Dermis blood vessel endothelial cell (primary cell): ENCODE data around the gene RCBTB2. TPM values are rescaled to one million over a fixed set of nuclear protein-coding genes. Genes with fewer than 3 reads are reported as not detected.

Experiments
- DNase-seq: peaks from one replicate; pipeline ENCODE4 v3.0.0; 2010
- total RNA-seq: library from RNA; depleted of rRNA; stranded (reverse); fragments of >200 nt; gene quantifications from 2 replicates; pipeline ENCODE4 v1.2.3, GENCODE V29; 2014

The RCBTB2 gene
- total RNA-seq, 1 donor from 2014 or later: 24.8 TPM

DNA sequence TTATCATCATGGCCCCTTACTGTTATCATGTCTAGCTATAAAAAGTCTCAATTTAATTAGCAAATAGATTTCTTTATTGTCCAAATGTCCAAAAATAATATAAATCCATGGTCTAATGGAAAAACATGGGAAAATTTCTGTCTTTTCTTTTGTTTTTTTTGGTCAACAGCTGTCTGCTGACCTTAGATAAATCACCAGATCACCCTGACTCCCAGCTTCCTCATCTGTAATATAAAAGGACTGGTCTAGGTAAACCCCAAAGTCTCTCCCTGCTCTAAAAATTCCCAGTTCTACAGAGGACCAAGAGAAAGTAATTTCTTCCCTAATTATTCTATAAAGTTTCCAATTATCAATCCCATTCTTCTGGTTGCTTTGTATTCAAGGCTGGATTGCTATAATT is 30.7 kb upstream of the RCBTB2 start:
- peak; percentile 39 for DNase-seq

DNA sequence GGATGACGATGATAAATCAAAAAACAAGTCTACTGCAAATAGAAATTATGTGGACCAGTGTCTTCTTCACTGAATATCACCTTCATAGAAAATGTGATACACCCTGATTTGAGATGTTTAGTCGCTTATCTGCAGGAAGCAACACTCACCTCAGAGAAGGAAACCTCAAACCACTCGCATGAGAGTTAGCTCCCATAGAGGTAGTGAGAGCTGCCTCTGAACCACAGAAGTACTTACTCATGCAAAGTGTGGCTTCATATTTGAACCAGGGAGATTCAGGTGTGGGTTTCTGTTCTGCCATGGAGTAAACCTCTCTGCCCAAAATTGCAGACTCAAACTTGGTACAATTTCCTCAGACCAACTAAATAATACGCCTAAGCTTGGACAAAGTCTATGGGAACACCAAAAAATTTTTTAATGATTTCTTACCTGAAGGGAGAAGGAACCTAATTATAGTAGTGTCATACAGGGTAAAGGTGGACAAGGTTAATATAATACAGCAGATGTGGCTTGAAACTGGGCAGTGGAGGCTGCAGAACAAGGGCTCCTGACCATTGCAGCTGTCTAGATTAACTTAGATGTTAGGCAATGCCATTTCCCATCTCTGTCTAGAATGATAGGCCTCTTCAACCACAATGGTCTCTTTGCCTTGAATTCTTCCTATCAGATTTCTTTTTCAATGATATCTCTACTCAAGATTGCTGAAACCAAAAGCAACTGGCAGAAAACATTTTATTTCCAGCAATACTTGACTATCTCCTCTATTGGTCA is 29.6 kb upstream of the RCBTB2 start:
- DNase-seq: no peak

DNA sequence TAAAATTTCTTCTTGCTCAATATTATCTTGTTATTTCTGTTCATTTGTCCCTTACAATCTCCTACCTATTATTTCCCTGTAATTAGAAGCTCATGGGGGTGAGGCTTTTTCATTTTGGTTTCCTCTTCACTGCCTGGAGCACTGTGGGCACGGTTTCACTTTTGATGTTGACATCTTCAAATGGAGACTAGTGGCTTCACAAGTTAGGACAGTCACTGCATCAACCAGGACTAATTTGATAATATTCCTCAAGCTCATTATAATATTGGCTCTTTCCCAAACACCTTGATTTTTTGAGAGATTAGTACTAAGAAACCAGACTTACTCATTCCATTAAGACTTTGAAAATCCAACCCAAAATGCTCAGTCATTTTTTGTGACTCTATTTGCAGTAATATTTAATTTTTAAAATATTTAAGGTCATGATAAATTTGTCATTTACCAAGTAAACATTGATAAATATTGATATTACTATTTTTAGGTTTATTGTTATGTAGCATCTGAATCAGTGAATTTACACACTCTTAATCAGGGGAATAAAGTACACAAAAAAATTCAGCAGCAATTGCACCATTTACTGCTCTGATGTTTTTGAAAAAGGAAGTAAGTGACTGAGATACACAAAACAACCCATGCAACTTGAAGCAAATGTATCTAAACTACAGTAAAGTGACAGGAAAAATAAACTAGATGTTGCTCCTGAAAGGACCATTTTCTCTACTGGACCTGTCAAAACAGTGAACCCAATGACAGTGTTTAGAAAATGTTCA is 28.8 kb upstream of the RCBTB2 start:
- no peak for DNase-seq

DNA sequence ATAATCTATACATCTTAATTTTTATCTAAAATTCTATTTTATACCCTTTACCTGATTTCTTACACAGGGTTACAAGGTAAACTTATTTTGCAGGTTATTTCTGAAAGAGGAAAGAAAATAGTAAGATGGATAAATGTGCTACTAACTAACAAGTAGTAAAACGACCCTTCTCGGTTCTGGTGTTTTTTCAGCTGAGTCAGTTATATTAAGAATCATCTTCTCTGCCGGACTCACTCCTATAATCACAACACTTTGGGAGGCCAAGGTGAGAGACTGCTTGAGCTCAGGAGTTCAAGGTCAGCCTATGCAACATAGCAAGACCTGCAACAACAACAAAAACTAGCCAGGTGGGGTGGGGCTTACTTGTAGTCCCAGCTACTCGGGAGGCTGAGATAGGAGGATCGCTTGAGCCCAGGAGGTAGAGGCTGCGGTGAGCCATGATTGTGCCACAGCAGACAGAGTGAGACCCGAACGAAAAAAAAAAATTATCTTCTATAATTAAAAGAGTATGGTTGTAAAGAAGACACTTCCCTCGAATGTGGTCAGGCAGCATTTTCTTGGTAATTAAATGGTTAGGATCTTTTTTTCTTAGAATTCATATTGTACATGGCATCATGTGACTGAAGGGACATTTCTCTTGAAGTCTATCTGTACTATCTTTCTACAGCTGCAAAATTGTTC is 27.9 kb upstream of the RCBTB2 start:
- DNase-seq: no peak

DNA sequence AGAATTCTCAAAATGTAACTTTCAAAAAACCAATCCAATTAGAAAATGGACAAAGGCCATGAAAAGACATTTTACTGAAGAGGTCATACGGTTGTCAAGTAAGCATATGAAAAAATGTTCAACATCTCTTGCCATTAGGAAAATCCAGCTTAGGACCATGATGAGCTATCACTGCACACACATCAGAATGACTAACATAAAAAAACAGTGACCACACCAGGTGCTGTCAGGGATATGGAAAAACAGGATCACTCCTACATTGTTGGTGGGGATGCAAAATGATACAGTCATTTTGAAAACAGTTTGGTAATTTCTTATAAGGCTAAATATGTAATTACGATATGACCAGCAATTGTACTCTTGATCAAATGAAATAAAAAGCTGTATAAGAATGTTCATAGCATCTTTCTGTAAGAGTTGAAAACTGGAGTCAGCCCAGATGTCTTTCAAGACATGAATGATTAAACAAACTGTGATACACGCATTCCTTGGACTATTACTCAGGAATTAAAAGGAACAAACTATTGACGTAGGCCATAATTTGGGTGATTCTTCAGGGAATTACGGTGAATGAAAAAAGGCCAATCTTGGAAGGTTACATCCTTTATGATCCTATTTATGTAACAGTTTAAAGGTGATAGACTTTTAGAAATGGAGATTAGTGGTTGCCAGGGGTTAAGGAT is 26.9 kb upstream of the RCBTB2 start:
- DNase-seq: no peak

DNA sequence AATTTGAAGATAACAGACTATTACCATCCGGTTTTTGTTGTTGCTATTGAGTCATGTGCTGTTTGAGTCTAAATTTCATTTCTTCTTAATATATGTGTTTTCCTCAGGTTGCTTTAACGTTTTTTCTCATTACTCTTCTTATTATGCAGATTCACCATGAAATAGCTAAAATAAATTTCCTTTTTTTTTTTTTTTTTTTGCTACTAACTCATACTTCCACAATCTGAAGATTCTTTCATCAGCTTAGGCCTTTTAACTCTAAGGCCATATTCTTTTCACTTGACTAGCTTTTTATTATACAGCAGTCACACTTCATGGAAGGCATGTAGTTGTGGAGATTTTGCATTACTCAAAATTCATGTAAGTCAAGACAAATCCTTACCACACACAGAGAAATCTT is 23.9 kb upstream of the RCBTB2 start:
- no peak for DNase-seq

DNA sequence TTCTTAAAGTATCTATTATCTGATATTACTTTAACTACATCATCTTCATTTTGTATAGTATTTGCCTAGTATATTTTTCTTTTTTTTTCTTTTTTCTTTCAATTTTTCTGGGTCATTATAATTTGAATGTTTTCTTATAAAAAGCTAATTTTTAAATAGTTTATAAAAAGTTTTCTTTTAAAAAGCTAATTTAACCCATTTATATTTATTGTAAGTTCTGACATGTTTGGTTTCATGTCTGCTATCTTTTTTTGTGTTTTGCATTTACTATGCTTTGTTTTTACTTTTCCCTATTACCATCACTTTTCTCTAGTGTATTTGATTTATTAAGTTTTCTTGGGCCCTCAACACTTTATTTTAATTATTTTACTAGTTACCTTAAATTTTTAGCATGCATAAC is 22.6 kb upstream of the RCBTB2 start:
- no peak for DNase-seq

DNA sequence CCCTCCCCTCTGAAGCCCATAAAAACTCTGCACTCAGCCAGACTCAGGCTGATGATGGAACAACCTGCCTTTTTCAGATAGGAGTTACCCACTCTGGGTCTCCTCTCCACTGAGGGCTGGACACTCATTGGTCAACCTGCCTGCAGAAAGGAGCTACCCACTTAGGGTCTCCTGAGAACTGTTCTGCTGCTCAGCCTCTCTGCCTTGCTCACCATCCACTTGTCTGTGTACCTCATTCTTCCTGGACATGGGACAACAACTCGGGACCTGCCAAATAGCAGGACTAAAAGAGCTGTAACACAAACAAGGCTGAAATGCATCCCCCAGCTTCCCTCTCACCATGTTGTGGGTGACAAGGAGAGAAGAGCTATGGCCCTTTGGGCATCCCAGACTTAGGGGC is 18.4 kb upstream of the RCBTB2 start:
- no peak for DNase-seq

DNA sequence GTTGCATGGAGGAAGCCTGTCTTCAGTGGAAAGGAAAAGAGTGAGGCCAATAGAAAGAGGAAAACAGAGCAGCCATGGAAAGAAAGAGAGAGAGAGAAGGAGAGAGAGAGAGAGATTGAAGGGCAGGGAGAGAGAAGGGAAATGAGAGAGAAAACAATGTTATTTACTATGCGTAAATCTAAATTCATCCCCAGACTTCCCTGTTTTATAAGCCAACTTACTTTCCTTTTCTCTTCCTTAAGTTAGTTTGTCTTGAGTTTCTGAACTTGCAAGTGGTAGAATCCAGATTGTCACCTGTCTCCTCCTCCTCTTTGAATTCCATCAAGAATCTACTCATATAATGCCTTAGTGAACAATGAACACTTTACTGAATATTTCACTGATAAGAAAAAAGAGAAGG is 16.8 kb upstream of the RCBTB2 start:
- no peak for DNase-seq

DNA sequence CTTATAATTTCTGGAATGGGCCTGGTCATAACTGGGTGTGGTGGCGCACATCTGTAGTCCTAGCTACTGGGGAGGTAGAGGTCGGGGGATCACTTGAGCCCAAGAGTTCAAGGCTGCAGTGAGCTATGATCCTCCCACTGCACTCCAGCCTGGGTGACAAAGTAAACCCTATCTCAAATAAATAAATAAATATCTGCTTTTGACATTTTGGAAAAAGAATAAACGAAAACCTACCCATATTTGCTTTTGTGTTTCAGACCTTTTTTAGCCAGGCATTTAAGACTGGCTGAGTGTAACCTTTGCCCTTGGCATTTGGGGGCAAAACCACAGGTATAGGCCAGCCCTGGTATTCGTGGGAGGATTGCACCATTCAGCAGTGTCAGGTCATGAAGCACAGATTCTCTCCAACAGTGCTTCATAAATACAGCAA is 14.8 kb upstream of the RCBTB2 start:
- no peak for DNase-seq

DNA sequence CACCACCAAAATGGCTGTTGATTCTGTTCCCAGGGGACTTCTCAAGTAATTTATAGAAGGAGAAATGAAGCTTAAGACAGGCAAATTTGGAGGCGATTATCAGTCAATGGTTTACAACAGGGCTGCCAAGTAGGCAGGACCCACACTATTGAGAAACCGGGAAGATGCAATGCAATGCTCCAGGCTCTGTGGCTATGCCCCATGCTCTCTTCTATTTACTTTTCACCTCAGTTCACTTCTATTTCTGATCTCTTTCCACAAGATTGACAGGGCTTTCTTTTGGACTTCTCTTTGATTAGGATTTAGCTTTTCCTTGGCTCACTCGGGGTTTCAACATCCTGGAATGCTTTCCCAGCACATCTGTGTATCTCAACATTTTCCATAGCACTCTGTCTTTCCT is 12.7 kb upstream of the RCBTB2 start:
- DNase-seq: no peak

DNA sequence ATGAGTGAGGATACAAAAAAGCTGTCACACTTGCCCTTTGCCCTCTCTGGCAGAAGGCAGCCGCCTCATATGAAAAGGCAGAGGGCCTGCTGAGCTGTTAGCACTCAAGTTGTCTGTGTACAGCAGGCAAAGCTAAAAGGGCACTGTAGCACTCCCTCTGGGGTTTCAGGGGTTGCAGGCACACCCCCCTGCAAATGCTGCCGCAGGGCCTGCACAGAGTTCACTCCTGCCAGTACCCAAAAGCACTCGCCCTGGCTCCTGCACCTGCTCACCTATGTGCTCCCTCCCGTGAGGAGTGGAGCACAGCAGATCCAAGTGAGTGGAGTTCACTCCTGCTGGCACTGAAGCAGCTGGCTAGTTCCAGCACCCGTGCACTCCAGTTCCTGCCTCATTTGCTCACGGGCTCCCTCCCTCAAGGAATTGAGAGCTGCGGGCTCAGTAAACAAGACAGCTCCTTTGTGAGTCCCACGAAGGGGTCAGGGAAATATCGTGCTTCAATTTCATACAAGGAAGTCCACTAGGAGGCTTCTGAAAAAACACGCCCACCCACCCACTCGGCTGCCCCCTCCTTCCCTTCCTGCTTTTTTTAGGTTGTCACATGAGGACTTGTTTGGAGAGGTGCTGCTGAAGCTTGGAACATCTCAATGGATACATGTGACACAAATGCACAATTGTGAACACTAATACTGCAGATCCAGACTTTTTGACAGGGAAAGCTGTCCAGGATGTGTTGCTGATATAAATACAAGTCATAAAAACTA is 9.9 kb upstream of the RCBTB2 start:
- peak; percentile 68 for DNase-seq

DNA sequence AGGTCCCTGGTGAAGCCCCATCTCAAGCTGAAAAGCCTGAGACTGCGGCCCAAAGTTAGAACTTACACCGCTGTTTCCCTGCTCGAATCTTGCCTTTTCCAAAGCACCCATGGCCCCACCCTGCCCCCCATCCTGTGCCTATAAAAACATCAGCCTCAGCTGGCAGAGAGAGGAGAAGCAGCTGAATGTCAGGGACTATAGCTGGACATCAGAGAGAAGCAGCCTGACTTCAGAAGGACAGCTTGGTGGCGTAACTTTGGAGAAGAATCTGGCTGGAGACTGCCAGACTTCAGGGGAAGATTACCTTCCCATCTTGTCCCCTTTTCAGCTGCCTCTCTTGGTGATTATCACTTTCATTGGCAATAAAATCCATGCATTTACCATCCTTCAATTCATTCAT is 9.3 kb upstream of the RCBTB2 start:
- no peak for DNase-seq

DNA sequence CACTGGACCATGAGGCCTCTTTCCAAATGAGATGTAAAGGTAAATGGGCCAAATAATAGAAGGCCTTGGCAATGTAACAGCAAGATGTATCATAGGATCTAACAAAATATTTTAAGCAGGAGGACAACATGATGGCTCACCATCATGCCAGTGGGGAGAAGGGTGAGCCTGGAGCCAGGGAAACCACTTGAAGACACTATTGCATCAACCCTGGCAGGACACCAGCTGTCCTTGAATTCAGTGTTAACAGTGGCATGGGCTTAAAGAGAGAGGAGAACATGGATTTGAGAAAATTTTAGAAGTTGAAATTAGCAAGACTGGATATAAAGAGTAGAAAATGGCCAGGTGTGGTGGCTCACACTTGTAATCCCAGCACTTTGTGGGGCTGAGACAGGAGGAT is 6.7 kb upstream of the RCBTB2 start:
- DNase-seq: no peak

DNA sequence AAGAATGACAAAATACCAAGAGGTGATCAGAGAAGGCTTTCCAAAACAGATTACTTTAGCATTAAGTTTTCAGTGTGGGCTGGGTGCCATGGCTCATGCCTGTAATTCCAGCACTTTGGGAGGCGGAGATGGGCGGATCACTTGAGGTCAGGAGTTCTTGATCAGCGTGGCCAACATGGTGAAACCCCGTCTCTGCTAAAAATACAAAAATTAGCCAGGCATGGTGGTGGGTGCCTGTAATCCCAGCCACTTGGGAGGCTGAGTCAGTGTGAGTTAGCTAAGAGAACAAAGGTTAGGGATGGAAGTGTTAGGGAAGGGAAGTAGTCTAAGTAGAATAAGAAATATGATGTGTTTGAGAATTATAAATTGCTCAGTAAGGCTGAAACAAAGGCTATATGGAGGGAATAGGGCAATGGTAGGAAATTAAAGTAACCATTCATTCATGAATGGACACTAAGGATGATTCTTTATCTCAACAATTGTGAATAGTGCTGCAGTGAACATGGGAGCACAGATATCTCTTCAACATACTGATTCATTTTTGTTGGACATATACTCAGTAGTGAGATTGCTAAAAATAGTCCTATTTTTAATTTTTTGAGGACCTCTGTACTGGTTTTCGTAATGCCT is 3.9 kb upstream of the RCBTB2 start:
- no peak for DNase-seq

DNA sequence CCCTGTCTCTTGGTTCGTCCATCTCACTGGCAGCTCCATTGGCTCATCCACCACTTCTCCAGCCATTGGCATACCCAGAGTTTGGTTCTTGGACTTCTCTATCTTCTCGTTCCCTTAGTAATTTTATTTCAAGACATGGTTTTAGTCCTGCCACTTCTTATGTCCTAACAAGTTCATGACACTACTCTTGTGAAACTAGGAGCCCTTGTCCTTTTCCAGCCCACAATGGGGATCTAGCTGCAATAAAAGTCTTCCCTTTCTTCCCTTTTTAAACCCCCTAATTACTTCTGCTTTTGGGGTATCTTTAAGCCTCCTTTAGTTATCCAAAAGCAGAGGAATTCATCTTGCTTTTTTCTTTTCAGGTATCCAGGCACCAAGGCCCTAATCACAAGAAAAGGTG is 2.9 kb upstream of the RCBTB2 start:
- DNase-seq: no peak

DNA sequence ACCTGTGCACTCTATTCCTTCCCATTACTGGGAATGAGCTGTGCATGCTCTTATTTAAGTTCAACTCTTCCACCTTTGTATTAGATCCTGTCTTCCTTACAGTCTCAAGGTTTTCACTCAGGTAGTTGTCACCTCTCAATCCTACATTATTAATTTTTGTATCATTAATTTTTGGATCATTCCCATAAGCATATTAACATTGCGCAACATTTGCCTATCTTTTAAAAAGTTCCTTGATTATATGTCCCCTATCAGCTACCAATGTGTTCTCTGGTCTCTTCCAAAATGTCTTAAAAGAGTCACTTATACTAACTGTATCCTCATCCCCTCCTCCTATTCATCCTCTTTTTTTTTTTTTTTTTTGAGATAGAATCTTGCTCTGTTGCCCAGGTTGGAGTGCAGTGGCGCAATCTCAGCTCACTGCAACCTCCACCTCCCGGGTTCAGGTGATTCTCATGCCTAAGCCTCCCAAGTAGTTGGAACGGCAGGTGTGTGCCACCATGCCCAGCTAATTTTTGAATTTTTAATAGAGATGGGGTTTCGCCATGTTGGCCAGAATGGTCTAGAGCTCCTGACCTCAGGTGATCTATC is 2.1 kb upstream of the RCBTB2 start:
- no peak for DNase-seq

DNA sequence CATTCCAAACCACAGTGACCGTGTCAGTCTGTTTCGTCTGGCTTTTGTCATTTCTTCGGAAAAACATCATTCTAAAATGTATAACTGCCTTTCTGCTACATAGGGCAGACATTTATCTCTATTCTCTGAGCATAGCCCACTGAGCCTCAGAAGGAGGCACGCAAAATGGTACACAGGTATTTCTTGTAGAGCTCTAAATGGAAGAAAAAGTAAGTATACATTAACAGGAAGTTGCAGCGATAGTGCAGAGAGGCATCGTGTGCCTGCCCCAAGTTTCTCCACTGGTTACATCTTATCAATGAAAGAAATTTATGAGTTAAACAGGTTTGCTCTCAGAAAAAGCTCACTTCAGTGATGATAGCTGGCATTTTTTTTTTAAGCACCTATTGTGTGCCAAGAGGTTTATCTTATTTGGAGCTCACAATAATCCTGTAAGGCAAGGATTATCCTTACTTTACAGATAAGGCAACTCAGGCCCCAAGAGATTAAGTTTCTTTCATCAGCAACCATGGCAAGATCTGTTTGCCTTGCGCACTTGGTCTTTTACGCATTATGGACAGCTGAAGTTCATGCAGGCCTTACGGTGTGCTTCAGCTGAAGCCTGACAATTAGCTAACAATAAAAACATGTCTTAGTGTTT is 1.2 kb upstream of the RCBTB2 start:
- DNase-seq: no peak

DNA sequence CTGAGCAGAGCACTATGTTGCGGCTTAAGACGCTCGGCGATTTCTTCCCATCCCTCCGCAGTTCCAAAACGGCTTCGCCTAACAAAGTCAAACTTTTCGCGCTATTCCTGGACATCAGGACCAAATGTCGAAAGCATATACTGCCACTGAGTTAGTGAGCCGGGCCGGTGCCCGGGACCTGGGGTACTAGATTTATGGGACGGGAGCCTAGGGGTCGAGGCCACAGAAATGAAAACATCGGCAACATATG is 699 bp downstream of the RCBTB2 start:
- peak; percentile 65 for DNase-seq

DNA sequence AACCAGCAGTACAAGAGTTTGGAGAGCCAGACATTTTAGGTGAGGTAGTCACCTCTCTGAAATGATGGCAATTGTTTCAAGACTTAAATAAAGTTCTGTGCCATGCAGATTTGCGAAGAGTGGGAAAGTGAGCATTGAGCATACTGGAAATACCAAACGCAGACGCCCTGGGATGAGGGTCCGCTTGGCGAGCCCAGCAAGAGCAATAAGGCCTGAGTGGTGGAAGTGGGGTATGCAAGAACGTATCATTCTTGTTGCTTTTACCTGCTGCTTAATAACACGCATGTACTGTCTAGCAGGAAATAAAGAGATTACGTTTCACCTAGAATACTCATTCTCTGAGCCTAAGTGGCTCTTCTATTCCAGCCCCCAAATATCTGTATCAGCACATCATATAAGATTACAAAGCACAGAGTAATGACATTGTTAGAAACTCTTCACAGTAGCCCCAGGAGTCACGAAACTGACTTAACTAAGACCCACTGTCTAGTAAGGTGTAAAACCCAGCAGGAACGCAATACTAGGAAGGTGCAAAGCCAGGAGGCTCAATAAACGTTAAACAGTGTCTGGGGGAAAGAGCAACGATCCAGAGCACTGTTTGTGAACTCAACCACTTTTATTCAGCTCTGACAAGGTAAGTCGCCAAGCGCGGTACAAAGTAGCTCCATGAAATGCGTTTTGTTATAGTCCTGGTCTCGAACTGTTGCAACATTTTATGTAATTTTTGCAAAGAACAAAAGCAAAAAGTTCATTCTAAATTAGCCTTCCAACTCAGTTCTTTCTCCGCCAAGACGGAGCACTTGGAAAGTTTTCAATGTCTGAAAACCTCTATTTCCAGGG is 1.2 kb downstream of the RCBTB2 start:
- no peak for DNase-seq
